ENCODE results near the gene CFAP45.

DNA sequence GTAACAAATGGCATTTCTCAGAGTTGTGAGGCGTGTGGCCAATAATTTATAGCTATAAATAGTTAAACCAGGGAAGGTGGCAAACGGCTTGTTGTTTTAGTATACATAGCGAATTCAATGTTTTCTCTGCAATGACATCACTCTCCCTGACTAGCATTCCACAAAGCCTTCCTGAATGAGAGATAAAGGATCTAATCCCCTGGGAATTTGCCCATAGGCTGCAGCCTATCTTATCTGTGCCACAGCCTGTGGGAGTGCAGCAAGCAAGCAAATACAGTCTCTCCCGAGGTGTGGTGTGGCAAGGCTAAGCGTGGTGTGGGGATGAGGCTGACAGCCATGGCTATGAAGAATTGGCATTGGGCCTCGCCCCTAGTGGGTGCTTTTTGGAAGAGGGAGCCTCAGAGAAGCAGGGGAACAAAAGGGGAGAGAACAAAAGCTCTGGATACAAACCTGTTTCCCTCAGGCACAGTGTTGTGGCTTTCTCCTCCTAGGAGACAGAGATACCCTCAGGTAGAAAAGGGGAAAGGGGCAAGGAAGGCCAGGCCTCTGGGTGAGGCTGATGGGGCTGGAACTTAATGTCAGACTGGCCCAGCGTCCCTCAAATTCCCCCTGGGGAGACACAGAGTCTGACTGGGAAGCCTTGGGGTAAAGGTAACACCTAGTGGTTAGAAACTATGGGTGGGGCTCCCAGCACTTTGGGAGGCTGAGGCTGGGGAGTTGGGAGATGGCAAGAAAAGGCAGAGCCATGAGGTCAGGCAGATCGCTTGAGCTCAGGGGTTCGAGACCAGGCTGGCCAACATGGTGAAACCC lies 16.5 kb upstream of the CFAP45 start:
- TF ChIP-seq, protein P1, sequence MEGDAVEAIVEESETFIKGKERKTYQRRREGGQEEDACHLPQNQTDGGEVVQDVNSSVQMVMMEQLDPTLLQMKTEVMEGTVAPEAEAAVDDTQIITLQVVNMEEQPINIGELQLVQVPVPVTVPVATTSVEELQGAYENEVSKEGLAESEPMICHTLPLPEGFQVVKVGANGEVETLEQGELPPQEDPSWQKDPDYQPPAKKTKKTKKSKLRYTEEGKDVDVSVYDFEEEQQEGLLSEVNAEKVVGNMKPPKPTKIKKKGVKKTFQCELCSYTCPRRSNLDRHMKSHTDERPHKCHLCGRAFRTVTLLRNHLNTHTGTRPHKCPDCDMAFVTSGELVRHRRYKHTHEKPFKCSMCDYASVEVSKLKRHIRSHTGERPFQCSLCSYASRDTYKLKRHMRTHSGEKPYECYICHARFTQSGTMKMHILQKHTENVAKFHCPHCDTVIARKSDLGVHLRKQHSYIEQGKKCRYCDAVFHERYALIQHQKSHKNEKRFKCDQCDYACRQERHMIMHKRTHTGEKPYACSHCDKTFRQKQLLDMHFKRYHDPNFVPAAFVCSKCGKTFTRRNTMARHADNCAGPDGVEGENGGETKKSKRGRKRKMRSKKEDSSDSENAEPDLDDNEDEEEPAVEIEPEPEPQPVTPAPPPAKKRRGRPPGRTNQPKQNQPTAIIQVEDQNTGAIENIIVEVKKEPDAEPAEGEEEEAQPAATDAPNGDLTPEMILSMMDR (conservative IDR thresholded peaks at IDR 0.05): no peak
- TF ChIP-seq EZH2 (IDR thresholded peaks at IDR 0.05; ENCODE audit: low read depth): no peak
